ENCODE data around the gene GH1.
A peak's percentile ranks its signal among the peaks of the same experiment; 100 is the strongest.
"Not testable (repeated sequence)": the region's sequence is repeated elsewhere in the genome, so short reads cannot be mapped to it uniquely, and the experiment has no call there.

Gene GH1

DNA sequence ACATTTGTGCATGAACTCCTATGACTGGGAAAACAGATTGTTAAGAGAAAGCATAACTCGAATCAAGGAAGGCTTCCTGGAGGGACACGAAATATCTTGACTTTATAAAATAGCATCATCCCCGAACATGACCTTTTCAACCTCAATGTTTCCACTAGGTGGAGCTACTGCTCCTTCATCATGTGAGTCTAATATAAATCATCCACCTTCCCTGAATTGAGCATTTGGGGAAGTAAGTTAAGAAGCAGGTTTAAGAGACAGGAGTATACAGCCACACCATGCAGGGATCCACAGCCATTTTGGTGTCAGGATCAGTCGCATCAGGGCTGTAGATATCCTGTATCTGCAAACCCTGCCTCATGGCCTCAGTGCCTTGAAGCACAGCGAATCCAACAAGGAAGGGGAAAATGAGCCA lies 14.8 kb downstream of the GH1 start:
- H3K27me3 Mint-ChIP-seq (ENCODE audit: low read depth): peaks cover 19% of the 10 kb centered on the region
- H3K36me3 Mint-ChIP-seq (ENCODE audit: low read depth); H3K4me3 Mint-ChIP-seq; H3K9me3 Mint-ChIP-seq; H3K27ac Mint-ChIP-seq; H3K4me1 Mint-ChIP-seq: not testable (repeated sequence)
- TF ChIP-seq, protein P1, sequence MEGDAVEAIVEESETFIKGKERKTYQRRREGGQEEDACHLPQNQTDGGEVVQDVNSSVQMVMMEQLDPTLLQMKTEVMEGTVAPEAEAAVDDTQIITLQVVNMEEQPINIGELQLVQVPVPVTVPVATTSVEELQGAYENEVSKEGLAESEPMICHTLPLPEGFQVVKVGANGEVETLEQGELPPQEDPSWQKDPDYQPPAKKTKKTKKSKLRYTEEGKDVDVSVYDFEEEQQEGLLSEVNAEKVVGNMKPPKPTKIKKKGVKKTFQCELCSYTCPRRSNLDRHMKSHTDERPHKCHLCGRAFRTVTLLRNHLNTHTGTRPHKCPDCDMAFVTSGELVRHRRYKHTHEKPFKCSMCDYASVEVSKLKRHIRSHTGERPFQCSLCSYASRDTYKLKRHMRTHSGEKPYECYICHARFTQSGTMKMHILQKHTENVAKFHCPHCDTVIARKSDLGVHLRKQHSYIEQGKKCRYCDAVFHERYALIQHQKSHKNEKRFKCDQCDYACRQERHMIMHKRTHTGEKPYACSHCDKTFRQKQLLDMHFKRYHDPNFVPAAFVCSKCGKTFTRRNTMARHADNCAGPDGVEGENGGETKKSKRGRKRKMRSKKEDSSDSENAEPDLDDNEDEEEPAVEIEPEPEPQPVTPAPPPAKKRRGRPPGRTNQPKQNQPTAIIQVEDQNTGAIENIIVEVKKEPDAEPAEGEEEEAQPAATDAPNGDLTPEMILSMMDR (IDR thresholded peaks at IDR 0.05; ENCODE audit: unreplicated experiment in 3 of 3): peak; percentile 30 to 52 (median 41)

DNA sequence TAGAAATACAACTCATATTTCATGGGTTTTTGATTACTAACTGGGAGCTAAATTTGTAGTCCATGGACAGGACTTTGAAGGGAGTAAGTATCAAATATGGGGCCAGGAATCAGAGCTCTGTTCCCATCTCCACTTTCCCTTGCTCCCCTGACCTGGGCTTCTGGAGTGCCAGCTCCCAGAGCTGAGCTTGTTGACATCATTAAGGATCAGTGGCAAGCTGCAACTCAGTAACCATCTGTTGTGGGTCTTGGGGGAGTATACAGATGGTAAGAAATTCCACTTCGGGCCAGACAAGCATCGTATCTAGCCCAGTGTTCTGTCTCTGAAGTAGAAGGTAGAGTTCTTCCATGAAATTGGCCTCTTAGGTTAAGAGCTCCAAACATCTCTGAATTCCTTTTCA lies 16.7 kb downstream of the GH1 start:
- not testable (repeated sequence) for H3K36me3 Mint-ChIP-seq (ENCODE audit: low read depth); H3K4me1 Mint-ChIP-seq; H3K9me3 Mint-ChIP-seq; H3K27ac Mint-ChIP-seq; H3K4me3 Mint-ChIP-seq
- peaks cover 12% of the 10 kb centered on the region for H3K27me3 Mint-ChIP-seq (ENCODE audit: low read depth)

DNA sequence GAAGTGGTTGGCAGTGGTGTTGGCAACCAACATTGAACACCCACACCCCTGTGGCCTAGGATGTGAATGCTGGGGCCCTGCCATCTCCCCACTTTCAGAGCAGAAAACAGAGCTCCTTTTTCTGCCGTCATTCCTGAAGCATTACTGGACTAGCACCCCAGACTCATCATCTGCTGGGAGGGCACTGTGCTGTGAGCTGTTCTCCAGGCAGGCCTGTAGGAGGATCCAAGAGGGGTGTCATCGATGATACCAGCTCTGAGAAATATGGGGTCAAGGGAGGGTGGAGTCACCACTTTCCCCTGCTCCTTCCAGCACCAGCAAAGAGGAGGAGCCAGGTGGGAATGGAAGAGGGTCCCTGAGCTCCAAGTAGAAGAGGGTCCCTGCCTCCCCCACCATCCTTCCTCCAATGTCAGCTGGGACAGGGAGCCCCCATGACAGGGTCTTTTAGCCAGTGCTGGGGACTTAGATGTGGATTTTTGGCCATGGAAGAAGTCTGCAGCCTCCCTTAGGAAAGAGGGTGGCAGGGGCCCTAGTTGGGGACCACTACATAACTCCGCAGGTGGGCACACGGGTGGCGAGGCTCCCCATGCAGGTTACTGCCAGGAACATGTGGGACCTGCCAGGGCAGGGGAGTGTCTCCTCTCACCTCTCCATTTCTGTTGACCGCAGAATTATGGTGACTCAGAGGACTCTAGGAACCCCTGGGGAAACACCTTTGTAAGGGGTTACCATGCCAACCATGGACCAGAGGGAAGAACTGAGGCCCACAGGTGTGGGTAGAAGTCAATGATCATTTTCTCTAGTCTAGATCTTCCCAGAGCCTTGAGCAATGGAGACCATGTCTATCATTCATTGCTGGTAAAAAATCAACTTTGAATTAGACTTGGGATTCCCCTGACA lies 19.5 kb downstream of the GH1 start:
- not testable (repeated sequence) for H3K4me1 Mint-ChIP-seq

DNA sequence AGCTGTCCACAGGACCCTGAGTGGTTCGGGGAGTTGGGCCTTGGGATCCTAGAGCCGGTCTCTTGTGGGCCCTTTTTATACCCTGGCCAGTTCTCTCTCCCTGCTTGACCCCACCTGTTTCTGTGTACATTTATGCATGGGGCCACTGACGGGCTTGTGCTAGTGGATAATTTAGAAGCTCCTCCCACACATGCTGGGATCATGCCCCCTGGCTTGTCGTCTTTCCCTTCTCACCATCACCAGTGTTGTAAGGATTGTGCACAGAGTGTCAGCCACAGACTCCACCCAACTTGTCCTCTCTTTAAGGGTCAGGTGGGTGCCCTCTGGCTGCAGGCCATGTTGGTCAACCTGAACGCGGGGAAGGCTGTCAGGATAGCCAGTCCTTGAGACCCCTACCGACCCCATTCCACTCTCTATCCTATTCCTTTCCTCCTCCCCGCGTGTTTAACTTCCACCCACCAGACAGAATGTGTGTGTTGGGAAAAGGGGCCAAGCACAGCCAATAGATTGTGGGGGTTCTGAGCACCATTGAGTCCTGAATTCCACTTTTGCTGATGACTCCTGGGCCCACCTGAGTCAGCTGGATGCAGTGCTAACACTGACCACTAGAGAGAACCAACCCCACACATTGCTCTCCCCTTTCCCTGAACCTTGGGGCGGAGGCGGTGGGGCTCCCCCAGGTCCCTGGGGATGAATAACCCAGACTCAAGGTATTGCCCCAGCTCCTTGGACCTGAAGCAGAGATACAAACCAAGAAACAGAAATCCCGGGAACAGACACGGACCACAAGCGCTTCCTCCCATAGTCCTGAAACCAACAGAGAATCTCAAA lies 21.9 kb downstream of the GH1 start, which contains the start of gene CSH1:
Gene CSH1 (minus strand): TSS at position 51 of the 831 bp plus-strand sequence. CDS start 63 bp downstream, outside the sequence.
- not testable (repeated sequence) for H3K36me3 Mint-ChIP-seq (ENCODE audit: low read depth); H3K9me3 Mint-ChIP-seq; H3K27ac Mint-ChIP-seq

More for the DNA sequence above, 19.5 kb downstream of the GH1 start:
- H3K27me3 Mint-ChIP-seq (ENCODE audit: low read depth); H3K36me3 Mint-ChIP-seq (ENCODE audit: low read depth); H3K9me3 Mint-ChIP-seq; H3K27ac Mint-ChIP-seq; H3K4me3 Mint-ChIP-seq: not testable (repeated sequence)

DNA sequence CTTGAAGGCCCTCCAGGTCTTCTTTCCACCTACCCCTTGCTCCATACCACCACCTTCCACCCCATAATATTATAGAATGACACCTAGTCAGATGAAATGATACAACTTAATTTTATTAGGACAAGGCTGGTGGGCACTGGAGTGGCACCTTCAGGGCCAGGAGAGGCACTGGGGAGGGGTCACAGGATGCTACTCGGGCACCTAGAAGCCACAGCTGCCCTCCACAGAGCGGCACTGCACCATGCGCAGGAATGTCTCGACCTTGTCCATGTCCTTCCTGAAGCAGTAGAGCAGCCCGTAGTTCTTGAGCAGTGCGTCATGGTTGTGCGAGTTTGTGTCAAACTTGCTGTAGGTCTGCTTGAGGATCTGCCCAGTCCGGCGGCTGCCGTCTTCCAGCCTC lies 23.8 kb downstream of the GH1 start:
- not testable (repeated sequence) for H3K9me3 Mint-ChIP-seq; H3K27ac Mint-ChIP-seq; H3K4me1 Mint-ChIP-seq; H3K36me3 Mint-ChIP-seq (ENCODE audit: low read depth); H3K4me3 Mint-ChIP-seq; H3K27me3 Mint-ChIP-seq (ENCODE audit: low read depth)

More for the DNA sequence above, 21.9 kb downstream of the GH1 start, which contains the start of gene CSH1:
- not testable (repeated sequence) for H3K27me3 Mint-ChIP-seq (ENCODE audit: low read depth); H3K4me3 Mint-ChIP-seq; H3K4me1 Mint-ChIP-seq

DNA sequence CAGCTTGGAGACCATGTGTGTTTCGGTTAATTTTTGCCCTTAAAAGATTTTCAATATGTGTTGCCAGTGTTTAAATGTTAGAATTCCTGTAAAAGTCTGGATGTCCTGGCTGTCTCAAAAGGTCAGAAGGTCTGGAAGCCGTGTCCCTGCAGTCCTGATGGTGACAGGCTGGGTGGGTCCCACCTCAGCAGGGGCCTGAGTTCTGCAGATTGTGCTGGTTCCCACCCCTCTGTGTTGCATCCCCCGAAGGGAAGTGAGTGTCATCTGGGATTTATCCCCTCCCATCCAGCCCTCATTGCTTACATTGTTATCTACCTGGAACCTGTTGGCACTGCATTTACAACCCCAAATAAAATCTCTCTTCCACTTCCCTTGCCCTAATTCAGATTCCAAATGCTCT lies 24.6 kb downstream of the GH1 start:
- not testable (repeated sequence) for H3K4me1 Mint-ChIP-seq; H3K27ac Mint-ChIP-seq; H3K4me3 Mint-ChIP-seq; H3K9me3 Mint-ChIP-seq; H3K36me3 Mint-ChIP-seq (ENCODE audit: low read depth); H3K27me3 Mint-ChIP-seq (ENCODE audit: low read depth)

DNA sequence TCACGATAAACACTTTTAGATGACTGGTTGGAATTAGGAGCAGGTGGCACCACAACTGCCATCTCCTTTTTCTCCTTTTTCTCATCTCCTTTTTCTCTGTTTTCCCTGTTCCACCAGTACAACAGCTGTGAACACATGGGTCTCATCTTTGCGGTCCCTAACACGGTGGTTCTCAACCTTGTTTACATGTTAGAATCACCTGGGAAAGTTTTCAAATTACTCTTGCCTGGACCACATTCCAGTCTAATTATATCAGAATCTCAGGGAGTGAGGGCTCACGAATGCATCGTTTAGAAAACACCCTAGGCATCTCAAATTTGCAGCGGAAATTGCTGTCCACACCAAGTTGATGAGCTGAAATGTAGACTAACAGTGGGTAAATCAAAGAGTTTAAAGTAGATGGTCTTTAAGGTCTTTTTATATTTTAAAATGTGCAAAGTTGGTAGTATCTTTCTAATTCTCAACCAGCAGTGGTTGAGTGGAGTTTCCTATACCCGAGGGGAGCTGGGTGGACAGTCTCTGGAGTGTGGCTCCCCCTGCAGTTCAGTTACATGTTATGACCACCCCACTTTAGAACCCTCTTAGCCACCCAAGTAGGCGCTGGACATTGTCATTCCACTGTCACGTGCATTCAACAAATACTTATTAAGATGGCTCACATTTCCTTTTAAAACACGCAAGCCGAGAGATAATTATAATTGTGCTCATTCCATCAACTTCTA lies 26.2 kb downstream of the GH1 start:
- not testable (repeated sequence) for H3K27ac Mint-ChIP-seq; H3K4me3 Mint-ChIP-seq; H3K4me1 Mint-ChIP-seq; H3K27me3 Mint-ChIP-seq (ENCODE audit: low read depth); H3K36me3 Mint-ChIP-seq (ENCODE audit: low read depth); H3K9me3 Mint-ChIP-seq
- TF ChIP-seq, protein P1 (IDR thresholded peaks at IDR 0.05; ENCODE audit: unreplicated experiment in 3 of 3): peak in 2 of 3 experiments; percentile 7 to 14
